Non-pigmented ciliary epithelial cell (primary cell): Measurements from ENCODE around the gene ANO1.

Experiments used
- DNase-seq: peaks from one replicate; pipeline ENCODE4 v3.0.0-alpha.2; 2010; ENCODE audit warnings: low read depth

ANO1 gene

GRCh38 chr11:70115778-70116177 lies 37.7 kb downstream of the ANO1 start:
- no peak for DNase-seq

GRCh38 chr11:70116386-70117065 lies 38.4 kb downstream of the ANO1 start:
- no peak for DNase-seq

- DNase-seq, result no peak
Measured at GRCh38 chr11:70117567-70118145, 39.5 kb downstream of the ANO1 start.

GRCh38 chr11:70118642-70119041 lies 40.5 kb downstream of the ANO1 start:
- DNase-seq, result no peak

- no peak for DNase-seq
Measured at GRCh38 chr11:70119502-70119901, 41.4 kb downstream of the ANO1 start.

- no peak for DNase-seq
Measured at GRCh38 chr11:70120674-70121073, 42.6 kb downstream of the ANO1 start.

- no peak for DNase-seq
Measured at GRCh38 chr11:70122490-70123198, 44.5 kb downstream of the ANO1 start.

GRCh38 chr11:70123711-70124110 lies 45.6 kb downstream of the ANO1 start:
- DNase-seq, result no peak

GRCh38 chr11:70124321-70125000 lies 46.3 kb downstream of the ANO1 start:
- no peak for DNase-seq

- no peak for DNase-seq
Measured at GRCh38 chr11:70126494-70126893, 48.4 kb downstream of the ANO1 start.

GRCh38 chr11:70127653-70128434 lies 49.7 kb downstream of the ANO1 start:
- DNase-seq, result no peak

GRCh38 chr11:70128435-70128906 lies 50.4 kb downstream of the ANO1 start:
- DNase-seq, result no peak

GRCh38 chr11:70129051-70129592 lies 51.0 kb downstream of the ANO1 start:
- DNase-seq, result no peak

GRCh38 chr11:70130636-70131035 lies 52.5 kb downstream of the ANO1 start:
- no peak for DNase-seq

GRCh38 chr11:70131606-70132190 lies 53.6 kb downstream of the ANO1 start:
- no peak for DNase-seq

- DNase-seq, result no peak
Measured at GRCh38 chr11:70132641-70133040, 54.5 kb downstream of the ANO1 start.

- no peak for DNase-seq
Measured at GRCh38 chr11:70133771-70134335, 55.7 kb downstream of the ANO1 start.

GRCh38 chr11:70134490-70134889 lies 56.4 kb downstream of the ANO1 start:
- DNase-seq, result no peak

- DNase-seq, result no peak
Measured at GRCh38 chr11:70135142-70135541, 57.0 kb downstream of the ANO1 start.

GRCh38 chr11:70135625-70136059 lies 57.5 kb downstream of the ANO1 start:
- no peak for DNase-seq

- no peak for DNase-seq
Measured at GRCh38 chr11:70137383-70137782, 59.3 kb downstream of the ANO1 start.
